GM21447 (cell line): ENCODE results near the gene PRPF40B.

Experiments
- ATAC-seq: cut with Tn5 transposase; IDR thresholded peaks from one replicate; pipeline ENCODE4 v1.9.1; 2021; ENCODE audit not compliant: unreplicated experiment

The PRPF40B gene

DNA sequence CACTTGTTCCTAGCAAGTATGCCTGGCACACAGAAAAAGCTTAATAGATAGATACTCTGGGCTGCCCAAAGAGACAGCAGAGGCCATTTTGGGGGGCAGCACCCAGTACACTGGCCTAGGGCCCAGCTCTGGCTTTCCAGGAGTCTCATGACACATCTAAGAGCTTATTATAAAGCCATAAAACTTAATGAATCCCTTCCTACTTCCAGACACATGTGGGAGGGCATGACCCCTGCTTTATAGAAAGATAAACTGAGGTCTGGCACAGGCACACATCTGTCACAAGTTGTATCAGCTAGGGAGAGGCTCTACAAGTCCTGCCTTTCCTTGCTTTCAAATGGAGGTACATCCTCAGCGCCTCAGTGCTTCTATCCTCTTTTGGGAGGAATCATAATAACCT is 56.7 kb downstream of the PRPF40B start:
- ATAC-seq = no peak

DNA sequence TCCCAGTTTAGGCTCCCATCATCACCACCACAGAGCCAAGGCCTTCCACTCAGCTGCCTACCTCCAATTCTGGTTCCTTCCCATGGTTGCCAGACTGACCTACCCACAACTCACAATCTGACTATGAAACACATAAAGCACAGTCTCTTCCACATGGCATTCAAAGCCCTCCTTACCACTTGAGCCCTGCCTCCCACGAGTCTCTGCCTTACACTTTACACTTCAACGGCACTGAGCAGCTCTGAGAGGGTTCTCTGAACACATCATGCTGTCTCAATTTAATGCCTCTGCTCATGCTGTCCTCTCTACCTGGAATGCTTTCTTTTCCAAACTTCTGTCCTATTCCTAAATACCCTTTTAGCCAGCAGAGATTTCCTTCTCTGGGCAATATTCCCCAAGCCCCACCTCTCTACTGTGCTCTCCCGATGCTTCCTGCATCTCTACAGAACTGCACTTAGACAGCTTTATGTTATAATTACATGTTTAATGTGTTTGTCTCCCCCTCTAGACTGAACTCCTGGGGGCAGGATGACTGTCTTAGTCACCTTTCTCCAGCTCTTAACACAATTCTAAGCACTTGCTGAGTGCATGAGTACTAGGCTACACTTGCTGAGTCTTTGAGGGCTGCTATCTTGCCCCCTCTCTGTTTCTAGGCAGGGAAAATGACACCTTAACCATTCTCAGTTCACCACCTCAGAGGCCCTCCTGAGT is 60.4 kb downstream of the PRPF40B start:
- ATAC-seq = no peak

DNA sequence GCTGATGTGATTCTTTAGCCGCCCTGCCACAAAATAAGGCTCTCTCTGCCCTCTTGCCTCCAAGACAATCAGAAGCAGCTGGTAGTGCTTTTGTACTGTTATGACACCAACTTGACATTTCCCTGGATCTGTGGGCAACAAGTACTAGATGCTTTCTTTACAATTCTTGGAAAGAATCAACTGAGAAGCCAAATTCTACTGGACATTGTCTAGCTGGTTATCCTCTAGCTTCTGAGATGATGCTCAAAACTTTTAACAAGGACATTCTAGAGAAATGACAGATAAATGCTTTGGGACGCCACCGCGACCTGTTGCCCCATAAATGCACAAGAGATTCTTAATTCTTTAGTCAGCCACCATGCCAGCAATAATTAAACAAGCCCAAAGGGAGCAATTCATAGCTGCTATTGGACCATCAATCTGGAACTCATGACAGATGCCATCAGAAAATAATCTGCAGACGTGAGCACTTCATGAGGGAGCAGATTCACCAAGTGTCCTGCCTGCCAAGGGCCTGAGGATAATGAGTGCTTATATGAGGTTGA is 61.0 kb downstream of the PRPF40B start:
- no peak for ATAC-seq

DNA sequence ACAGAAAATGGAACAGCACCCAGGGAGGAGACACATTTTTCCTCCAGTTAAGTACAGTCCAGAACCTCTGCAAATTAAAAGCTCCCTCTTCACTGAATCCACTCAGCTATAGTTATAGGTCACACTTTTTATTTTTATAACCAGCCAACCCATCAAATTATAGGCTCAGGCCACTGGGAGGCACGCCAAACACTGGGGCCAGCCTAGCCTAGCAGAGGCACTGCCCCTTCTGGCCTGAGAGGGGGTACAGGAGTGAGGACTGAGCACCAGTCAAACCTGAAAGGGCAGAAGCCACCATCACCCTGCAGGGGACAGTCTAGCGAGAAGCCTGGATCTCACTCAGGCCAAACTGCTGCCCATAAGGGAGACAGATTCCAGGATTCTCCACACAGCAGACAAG is 64.6 kb downstream of the PRPF40B start:
- ATAC-seq = no peak

DNA sequence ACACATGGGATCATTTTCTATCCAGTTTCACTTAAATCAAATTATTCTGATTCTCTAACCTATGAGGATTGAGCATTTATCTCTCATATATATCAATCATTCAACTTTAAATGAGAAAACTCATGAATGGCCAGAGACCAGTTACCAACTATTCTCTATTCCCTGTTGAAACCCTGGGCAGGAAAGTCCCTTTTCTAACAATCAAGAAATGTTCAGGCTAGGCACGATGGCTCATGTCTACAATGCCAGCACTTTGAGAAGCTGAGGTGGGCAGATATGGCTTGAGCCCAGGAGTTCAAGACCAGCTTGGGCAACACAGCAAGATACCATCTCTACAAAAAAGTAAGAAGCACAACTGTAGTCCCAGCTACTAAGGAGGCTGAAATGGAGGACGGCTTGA is 65.9 kb downstream of the PRPF40B start:
- no peak for ATAC-seq

DNA sequence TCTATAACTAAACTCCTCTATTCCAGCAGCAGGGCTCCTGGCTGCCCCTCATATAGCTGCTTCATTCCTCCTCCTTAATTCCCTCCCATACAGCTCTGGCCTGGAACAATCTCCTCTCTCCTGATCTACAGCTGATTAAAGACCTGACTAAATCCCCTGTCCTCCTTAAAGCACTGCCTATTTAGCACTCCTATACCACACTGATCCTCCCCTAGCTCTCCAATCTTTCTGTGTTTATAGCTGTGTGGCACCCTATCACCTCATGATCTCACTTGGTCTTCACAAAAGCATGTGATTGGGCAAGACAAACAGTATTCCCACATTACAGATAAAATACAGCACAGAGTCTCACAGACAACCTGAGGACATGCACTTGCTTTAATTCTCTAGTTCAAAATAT is 66.4 kb downstream of the PRPF40B start:
- no peak for ATAC-seq

DNA sequence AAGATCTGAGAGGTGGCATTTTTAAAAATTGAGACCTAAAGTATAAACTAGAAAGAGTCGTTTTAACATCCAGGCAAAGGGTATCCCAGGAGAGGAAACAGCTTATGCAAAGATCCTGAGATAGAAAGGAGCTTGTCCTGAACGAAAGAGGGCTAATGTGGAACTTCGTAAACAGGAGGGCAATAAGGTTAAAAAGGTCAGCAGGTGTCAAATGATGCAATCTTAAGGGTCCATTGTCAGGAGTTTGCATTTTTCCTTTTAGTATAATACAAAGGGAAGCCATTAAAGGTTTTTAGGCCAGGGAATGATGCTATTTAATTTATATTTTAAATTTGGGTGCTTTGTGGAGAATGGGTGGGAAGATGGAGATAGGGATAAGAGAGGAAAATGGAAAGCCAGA is 69.5 kb downstream of the PRPF40B start:
- ATAC-seq = no peak

DNA sequence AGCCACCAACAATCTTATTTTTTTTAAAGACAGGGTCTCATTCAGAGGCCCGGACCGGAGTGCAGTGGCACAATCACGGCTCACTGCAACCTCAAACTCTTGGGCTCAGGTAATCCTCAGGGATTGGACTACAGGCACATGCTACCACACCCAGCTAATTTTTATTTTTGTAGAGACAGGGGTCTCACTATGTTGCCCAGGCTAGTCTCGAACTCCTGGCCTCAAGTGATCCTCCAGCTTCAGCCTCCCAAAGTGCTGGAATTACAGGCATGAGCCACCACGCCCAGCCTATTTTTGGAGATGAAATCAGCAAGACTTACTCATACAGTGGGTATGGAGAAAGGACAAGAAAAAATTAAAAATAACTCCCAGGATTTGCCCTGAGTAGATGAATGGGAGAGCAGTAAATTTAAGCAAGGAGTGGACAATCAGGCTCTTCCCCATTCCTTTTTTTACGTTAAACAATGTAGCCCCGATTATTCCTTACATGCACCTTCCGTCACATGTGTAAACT is 70.6 kb downstream of the PRPF40B start:
- ATAC-seq = no peak
